ENCODE results near the gene LARGE1. TPM values are rescaled to one million over a fixed set of nuclear protein-coding genes. Genes with fewer than 3 reads are reported as not detected.

Gene LARGE1
- total and polyA plus RNA-seq, 9 of the 15 experiments (the other 6 are each of a cell fraction or from before 2014, with no cell fraction given) = 0.01 to 0.66 (median 0.14) TPM; not detected in 2

- Histone ChIP-seq H3K79me2 (ENCODE audit: control insufficient read depth, insufficient read depth, low read length) (no peaks in the 10 kb centered on the region), H3K27me3 (ENCODE audit: control insufficient read depth in 2 of 2, insufficient read depth in 2 of 2, low read length in 2 of 2) (no peaks in the 10 kb centered on the region), H3K9ac (ENCODE audit: insufficient read depth in 1 of 2, low read depth in 2 of 2, low read length in 2 of 2) (no peak overlapping the region), H2AFZ (ENCODE audit: low read depth, low read length) (no peak overlapping the region), H3K4me2 (ENCODE audit: insufficient read depth, low read length) (no peak overlapping the region), H3K4me1 (replicated peaks in 1 of 2; ENCODE audit: control insufficient read depth in 2 of 2, insufficient read depth in 2 of 2, low read length in 2 of 2) (no peaks in the 10 kb centered on the region), H3K4me3 (no peak overlapping the region), H4K20me1 (replicated peaks; ENCODE audit: control insufficient read depth, insufficient read depth, low read length) (no peaks in the 10 kb centered on the region), H3K9me1 (ENCODE audit: control insufficient read depth, insufficient read depth, low read length) (no peaks in the 10 kb centered on the region), H3K9me3 (replicated peaks; ENCODE audit: control insufficient read depth, insufficient read depth, low read depth, low read length) (no peaks in the 10 kb centered on the region), H3K27ac (ENCODE audit: extremely low read depth, low read depth, low read length) (no peak overlapping the region), H3K36me3 (ENCODE audit: control insufficient read depth, insufficient read depth, low read length) (no peaks in the 10 kb centered on the region)
- CTCF ChIA-PET (ENCODE audit: low intra/inter-chr PET ratio) = no interaction called here
- DNase-seq (ENCODE audit: extremely low read depth in 1 of 4, low spot score in 3 of 4) = no peak
- POLR2A ChIA-PET = no interaction called here
- TF ChIP-seq NFXL1 (CRISPR knock-in tag; IDR thresholded peaks at IDR 0.05) (no peak), HEY1 (CRISPR knock-in tag; IDR thresholded peaks at IDR 0.05; ENCODE audit: borderline replicate concordance) (no peak), L3MBTL2 (IDR thresholded peaks at IDR 0.05) (no peak)
- FAIRE-seq = no peak
- ATAC-seq = no peak
- BruUV-seq (replicated peaks) = no TSS peak
- WGBS (ENCODE audit: insufficient coverage, low coverage, missing lambda C conversion rate) = 1% methylated on average over 10 of the region's 12 CpGs
- intact Hi-C loops (cut with micrococcal nuclease) = no loop called here
- in situ Hi-C loops (cut with MboI) = no loop called here
Observed at GRCh38 chr22:33867118-33867866, 53.0 kb downstream of the LARGE1 start.

GRCh38 chr22:33866511-33866910 is 53.8 kb downstream of the LARGE1 start:
- H4K20me1 ChIP-seq (replicated peaks; ENCODE audit: control insufficient read depth, insufficient read depth, low read length) = no peaks in the 10 kb centered on the region
- BruUV-seq (replicated peaks) = no TSS peak
- no peaks in the 10 kb centered on the region for H3K9me3 ChIP-seq (replicated peaks; ENCODE audit: control insufficient read depth, insufficient read depth, low read depth, low read length)
- WGBS (ENCODE audit: insufficient coverage, low coverage, missing lambda C conversion rate) = 0% methylated on average over 3 of the region's 3 CpGs
- H3K4me3 ChIP-seq = no peak overlapping the region
- in situ Hi-C loops (cut with MboI) = no loop called here
- no peaks in the 10 kb centered on the region for H3K4me1 ChIP-seq (replicated peaks in 1 of 2; ENCODE audit: control insufficient read depth in 2 of 2, insufficient read depth in 2 of 2, low read length in 2 of 2)
- no peaks in the 10 kb centered on the region for H3K27me3 ChIP-seq (ENCODE audit: control insufficient read depth in 2 of 2, insufficient read depth in 2 of 2, low read length in 2 of 2)
- H3K9ac ChIP-seq (ENCODE audit: insufficient read depth in 1 of 2, low read depth in 2 of 2, low read length in 2 of 2) = no peak overlapping the region
- CTCF ChIA-PET (ENCODE audit: low intra/inter-chr PET ratio) = no interaction called here
- H3K4me2 ChIP-seq (ENCODE audit: insufficient read depth, low read length) = no peak overlapping the region
- H3K36me3 ChIP-seq (ENCODE audit: control insufficient read depth, insufficient read depth, low read length) = no peaks in the 10 kb centered on the region
- no peaks in the 10 kb centered on the region for H3K79me2 ChIP-seq (ENCODE audit: control insufficient read depth, insufficient read depth, low read length)
- H3K27ac ChIP-seq (ENCODE audit: extremely low read depth, low read depth, low read length) = no peak overlapping the region
- ATAC-seq = no peak
- intact Hi-C loops (cut with micrococcal nuclease) = no loop called here
- no peak for DNase-seq (ENCODE audit: extremely low read depth in 1 of 4, low spot score in 3 of 4)
- H2AFZ ChIP-seq (ENCODE audit: low read depth, low read length) = no peak overlapping the region
- POLR2A ChIA-PET = no interaction called here
- H3K9me1 ChIP-seq (ENCODE audit: control insufficient read depth, insufficient read depth, low read length) = no peaks in the 10 kb centered on the region
- TF ChIP-seq FUS (optimal IDR thresholded peaks at IDR 0.05; ENCODE audit: low read depth, low read length) = no peak
- no peak for TF ChIP-seq ZBTB7A (IDR thresholded peaks at IDR 0.05; ENCODE audit: borderline replicate concordance, control insufficient read depth, low read depth, low read length)
- no peak for TF ChIP-seq STAG1 (CRISPR knock-in tag; IDR thresholded peaks at IDR 0.05; ENCODE audit: borderline replicate concordance)
- no peak for TF ChIP-seq ZZZ3 (IDR thresholded peaks at IDR 0.05)
- no peak for TF ChIP-seq NFATC3 (IDR thresholded peaks at IDR 0.05)
- TF ChIP-seq ZNF224 (CRISPR knock-in tag; IDR thresholded peaks at IDR 0.05) = no peak
- no peak for TF ChIP-seq NCOA4 (IDR thresholded peaks at IDR 0.05; ENCODE audit: partially characterized antibody)
- TF ChIP-seq NFIC (IDR thresholded peaks at IDR 0.05) = no peak
- TF ChIP-seq KLF1 (tag; IDR thresholded peaks at IDR 0.05) = no peak
- TF ChIP-seq KHSRP (IDR thresholded peaks at IDR 0.05) = no peak
- no peak for FAIRE-seq

Measured in K562 (cell line).